GM12878 (cell line): ENCODE measurements around the gene TRMT10C. TPM values are rescaled to one million over a fixed set of nuclear protein-coding genes. Genes with fewer than 3 reads are reported as not detected.

ENCODE experiments used
- BMI1 ChIP-seq: fragments of 450-650 bp; IDR thresholded peaks from 2 replicates; pipeline ENCODE4 v1.6.1; 2016; ENCODE audit warnings: mild to moderate bottlenecking, moderate library complexity, borderline replicate concordance
- CBX5 ChIP-seq: sonication (generic); IDR thresholded peaks from 2 replicates; pipeline ENCODE4 v1.6.1; 2016; ENCODE audit warnings: low read depth, moderate library complexity, mild to moderate bottlenecking, inconsistent platforms
- CHD4 ChIP-seq: fragments of 200-600 bp; sonication (generic); IDR thresholded peaks from 2 replicates; pipeline ENCODE4 v1.6.1; 2016; ENCODE audit warnings: mild to moderate bottlenecking
- IRF4 ChIP-seq: IDR thresholded peaks from 2 replicates; pipeline ENCODE4 v1.6.1; 2011; ENCODE audit warnings: low read depth, low read length
- KLF5 ChIP-seq: fragments of 450-650 bp; IDR thresholded peaks from 2 replicates; pipeline ENCODE4 v1.6.1; 2014; ENCODE audit warnings: mild to moderate bottlenecking; ENCODE audit not compliant: partially characterized antibody
- PAX5 ChIP-seq: IDR thresholded peaks from 2 replicates; pipeline ENCODE4 v1.6.1; 2011; ENCODE audit warnings: low read depth, low read length, borderline replicate concordance
- POLR2AphosphoS2 ChIP-seq: IDR thresholded peaks from 2 replicates; pipeline ENCODE4 v1.6.1; 2011; ENCODE audit warnings: low read depth, mild to moderate bottlenecking, low read length, improper control_type of control experiment, moderate library complexity
- POU2F2 ChIP-seq: IDR thresholded peaks from 3 replicates; pipeline ENCODE4 v1.6.1; 2011; ENCODE audit warnings: low read depth, mild to moderate bottlenecking, low read length, borderline replicate concordance
- RB1 ChIP-seq: fragments of 450-650 bp; formaldehyde crosslinking; IDR thresholded peaks from 2 replicates; pipeline ENCODE4 v1.6.1; 2017; ENCODE audit warnings: mild to moderate bottlenecking, borderline replicate concordance
- SIX5 ChIP-seq: IDR thresholded peaks from 2 replicates; pipeline ENCODE4 v1.6.1; 2011; ENCODE audit warnings: mild to moderate bottlenecking, low read depth, low read length, moderate library complexity; ENCODE audit not compliant: severe bottlenecking
- SP1 ChIP-seq: IDR thresholded peaks from one replicate; pipeline ENCODE4 v1.6.1; 2011; ENCODE audit warnings: low read depth, low read length
- SREBF2 ChIP-seq: IDR thresholded peaks from 2 replicates; pipeline ENCODE4 v1.6.1; 2012; ENCODE audit warnings: mild to moderate bottlenecking, low read length
- SUPT20H ChIP-seq: IDR thresholded peaks from 2 replicates; pipeline ENCODE4 v1.6.1; 2011; ENCODE audit warnings: low read depth, mild to moderate bottlenecking, low read length, moderate library complexity, borderline replicate concordance; ENCODE audit not compliant: control insufficient read depth
- YY1 ChIP-seq: IDR thresholded peaks from 2 replicates; pipeline ENCODE4 v1.6.1; 2011; ENCODE audit warnings: low read depth, mild to moderate bottlenecking, low read length
- polyA plus RNA-seq, 11 experiments: library from polyadenylated mRNA; depleted of rRNA in 4 of 11; unstranded in 6 of 11; stranded (reverse) in 5 of 11; fragments of >200 nt; fragmentation: Nextera tagmentation in 4 of 11; fragmentation: Illumina TruSeq in 1 of 11; extraction: Ambion mirVana in 4 of 11; extraction: Trizol in 1 of 11; gene quantifications; 1 replicate in 1 of 11; 2 replicates in 10 of 11; pipeline versions ENCODE4 v1.2.1 to v1.2.3, GENCODE V29; 2011 to 2016; ENCODE audit warnings: inconsistent platforms in 2 of 11, missing spikeins in 2 of 11, low read depth in 1 of 11
- total RNA-seq, 4 experiments: library from RNA; depleted of rRNA in 3 of 4; stranded (reverse); fragments of >200 nt in 3 of 4; fragmentation: Illumina TruSeq in 1 of 4; extraction: Trizol in 1 of 4; gene quantifications; 2 replicates each; pipeline versions ENCODE4 v1.2.1 to v1.2.3, GENCODE V29; 2013 to 2021
- TF ChIP-seq, protein P1 (sequence below): fragments of 450-650 bp; formaldehyde crosslinking; IDR thresholded peaks from 2 replicates; pipeline ENCODE4 v1.5.0; 2022; ENCODE audit warnings: mild to moderate bottlenecking, missing genetic modification characterization
- TF ChIP-seq, protein P2 (sequence below): fragments of 450-650 bp; IDR thresholded peaks from 2 replicates; pipeline ENCODE4 v1.6.1; 2017; ENCODE audit warnings: antibody characterized with exemption, mild to moderate bottlenecking, moderate library complexity
- TF ChIP-seq, protein P3 (sequence below): fragments of 450-650 bp; formaldehyde crosslinking; IDR thresholded peaks from 2 replicates; pipeline ENCODE4 v1.4.0; 2022; ENCODE audit warnings: mild to moderate bottlenecking, moderate library complexity
- TF ChIP-seq, protein P4 (sequence below): fragments of 450-650 bp; IDR thresholded peaks from 2 replicates; pipeline ENCODE4 v1.6.1; 2016; ENCODE audit warnings: mild to moderate bottlenecking

Gene TRMT10C
- total and polyA plus RNA-seq, 10 of the 15 experiments (the other 5 are each of a cell fraction or from before 2014, with no cell fraction given): 33.0 to 82.1 (median 47.1) TPM

DNA sequence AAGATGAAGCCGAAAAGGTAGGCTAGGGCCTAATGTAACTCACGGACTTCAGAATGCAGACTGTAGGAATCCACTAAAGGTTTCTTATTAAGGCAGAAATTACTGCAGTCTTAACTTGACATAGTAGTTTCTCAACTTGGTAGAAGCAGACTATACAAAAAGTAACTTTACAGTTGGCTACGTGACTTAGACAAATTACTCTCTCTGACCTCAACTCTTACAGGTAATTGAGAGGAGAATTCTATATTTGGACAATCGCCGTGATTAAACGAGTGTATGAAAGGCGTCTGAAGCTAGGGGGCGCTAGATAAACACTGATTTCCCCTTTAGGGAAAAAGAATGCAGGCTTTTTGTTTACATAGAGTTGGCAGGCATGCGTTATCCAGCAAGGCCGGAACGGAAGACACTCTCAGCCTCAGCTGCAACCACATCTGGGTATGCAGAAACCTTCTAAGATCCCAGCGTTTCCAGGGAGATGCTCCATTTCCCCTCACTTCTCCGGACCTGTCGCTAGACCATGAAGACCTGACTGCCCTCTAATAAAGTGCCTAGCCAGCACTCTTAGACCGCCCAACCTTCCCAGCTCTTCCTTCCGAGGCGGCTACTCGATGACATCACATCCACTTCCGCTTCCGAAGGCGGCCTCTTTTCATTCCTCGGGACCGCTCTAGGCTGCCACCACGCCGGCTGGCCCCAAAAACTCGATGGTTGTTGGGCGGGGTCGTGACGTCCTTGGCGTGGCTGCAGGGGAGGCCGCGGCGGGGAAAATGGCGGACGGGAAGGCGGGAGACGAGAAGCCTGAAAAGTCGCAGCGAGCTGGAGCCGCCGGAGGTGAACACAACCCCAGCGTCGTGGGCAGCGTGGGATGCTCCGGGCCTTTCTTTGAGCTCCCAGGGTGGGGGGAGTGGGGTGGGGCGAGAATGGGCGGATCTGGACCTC is 12.1 kb downstream of the TRMT10C start, which contains the start of gene PCNP (continued):
- TF ChIP-seq SIX5: peak; percentile 51
- TF ChIP-seq SREBF2: no peak
- no peak for TF ChIP-seq BMI1
- TF ChIP-seq SUPT20H: no peak
- TF ChIP-seq, protein P1, sequence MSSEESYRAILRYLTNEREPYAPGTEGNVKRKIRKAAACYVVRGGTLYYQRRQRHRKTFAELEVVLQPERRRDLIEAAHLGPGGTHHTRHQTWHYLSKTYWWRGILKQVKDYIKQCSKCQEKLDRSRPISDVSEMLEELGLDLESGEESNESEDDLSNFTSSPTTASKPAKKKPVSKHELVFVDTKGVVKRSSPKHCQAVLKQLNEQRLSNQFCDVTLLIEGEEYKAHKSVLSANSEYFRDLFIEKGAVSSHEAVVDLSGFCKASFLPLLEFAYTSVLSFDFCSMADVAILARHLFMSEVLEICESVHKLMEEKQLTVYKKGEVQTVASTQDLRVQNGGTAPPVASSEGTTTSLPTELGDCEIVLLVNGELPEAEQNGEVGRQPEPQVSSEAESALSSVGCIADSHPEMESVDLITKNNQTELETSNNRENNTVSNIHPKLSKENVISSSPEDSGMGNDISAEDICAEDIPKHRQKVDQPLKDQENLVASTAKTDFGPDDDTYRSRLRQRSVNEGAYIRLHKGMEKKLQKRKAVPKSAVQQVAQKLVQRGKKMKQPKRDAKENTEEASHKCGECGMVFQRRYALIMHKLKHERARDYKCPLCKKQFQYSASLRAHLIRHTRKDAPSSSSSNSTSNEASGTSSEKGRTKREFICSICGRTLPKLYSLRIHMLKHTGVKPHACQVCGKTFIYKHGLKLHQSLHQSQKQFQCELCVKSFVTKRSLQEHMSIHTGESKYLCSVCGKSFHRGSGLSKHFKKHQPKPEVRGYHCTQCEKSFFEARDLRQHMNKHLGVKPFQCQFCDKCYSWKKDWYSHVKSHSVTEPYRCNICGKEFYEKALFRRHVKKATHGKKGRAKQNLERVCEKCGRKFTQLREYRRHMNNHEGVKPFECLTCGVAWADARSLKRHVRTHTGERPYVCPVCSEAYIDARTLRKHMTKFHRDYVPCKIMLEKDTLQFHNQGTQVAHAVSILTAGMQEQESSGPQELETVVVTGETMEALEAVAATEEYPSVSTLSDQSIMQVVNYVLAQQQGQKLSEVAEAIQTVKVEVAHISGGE (CRISPR knock-in tag): no peak
- TF ChIP-seq, protein P2, sequence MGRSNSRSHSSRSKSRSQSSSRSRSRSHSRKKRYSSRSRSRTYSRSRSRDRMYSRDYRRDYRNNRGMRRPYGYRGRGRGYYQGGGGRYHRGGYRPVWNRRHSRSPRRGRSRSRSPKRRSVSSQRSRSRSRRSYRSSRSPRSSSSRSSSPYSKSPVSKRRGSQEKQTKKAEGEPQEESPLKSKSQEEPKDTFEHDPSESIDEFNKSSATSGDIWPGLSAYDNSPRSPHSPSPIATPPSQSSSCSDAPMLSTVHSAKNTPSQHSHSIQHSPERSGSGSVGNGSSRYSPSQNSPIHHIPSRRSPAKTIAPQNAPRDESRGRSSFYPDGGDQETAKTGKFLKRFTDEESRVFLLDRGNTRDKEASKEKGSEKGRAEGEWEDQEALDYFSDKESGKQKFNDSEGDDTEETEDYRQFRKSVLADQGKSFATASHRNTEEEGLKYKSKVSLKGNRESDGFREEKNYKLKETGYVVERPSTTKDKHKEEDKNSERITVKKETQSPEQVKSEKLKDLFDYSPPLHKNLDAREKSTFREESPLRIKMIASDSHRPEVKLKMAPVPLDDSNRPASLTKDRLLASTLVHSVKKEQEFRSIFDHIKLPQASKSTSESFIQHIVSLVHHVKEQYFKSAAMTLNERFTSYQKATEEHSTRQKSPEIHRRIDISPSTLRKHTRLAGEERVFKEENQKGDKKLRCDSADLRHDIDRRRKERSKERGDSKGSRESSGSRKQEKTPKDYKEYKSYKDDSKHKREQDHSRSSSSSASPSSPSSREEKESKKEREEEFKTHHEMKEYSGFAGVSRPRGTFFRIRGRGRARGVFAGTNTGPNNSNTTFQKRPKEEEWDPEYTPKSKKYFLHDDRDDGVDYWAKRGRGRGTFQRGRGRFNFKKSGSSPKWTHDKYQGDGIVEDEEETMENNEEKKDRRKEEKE: no peak
- TF ChIP-seq PAX5: 0 out of 2 replicates have a peak, but pooled peaks have one; percentile 23
- peak; percentile 40; the same call in 1 of the 2 replicates for TF ChIP-seq IRF4
- peak; percentile 53 for TF ChIP-seq KLF5
- TF ChIP-seq, protein P3, sequence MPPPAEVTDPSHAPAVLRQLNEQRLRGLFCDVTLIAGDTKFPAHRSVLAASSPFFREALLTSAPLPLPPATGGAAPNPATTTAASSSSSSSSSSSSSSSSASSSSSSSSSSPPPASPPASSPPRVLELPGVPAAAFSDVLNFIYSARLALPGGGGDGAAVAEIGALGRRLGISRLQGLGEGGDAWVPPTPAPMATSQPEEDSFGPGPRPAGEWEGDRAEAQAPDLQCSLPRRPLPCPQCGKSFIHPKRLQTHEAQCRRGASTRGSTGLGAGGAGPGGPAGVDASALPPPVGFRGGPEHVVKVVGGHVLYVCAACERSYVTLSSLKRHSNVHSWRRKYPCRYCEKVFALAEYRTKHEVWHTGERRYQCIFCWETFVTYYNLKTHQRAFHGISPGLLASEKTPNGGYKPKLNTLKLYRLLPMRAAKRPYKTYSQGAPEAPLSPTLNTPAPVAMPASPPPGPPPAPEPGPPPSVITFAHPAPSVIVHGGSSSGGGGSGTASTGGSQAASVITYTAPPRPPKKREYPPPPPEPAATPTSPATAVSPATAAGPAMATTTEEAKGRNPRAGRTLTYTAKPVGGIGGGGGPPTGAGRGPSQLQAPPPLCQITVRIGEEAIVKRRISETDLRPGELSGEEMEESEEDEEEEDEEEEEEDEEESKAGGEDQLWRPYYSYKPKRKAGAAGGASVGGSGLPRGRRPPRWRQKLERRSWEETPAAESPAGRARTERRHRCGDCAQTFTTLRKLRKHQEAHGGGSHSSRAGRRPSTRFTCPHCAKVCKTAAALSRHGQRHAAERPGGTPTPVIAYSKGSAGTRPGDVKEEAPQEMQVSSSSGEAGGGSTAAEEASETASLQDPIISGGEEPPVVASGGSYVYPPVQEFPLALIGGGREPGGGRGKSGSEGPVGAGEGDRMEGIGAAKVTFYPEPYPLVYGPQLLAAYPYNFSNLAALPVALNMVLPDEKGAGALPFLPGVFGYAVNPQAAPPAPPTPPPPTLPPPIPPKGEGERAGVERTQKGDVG (CRISPR knock-in tag): peak; percentile 17; the same call in 1 of the 2 replicates
- TF ChIP-seq CBX5: 0 out of 2 replicates have a peak, but pooled peaks have one; percentile 34
- peak; percentile 97 for TF ChIP-seq YY1
- TF ChIP-seq CHD4: no peak
- TF ChIP-seq RB1: peak; percentile 71; the same call in 1 of the 2 replicates
- no peak for TF ChIP-seq SP1
- TF ChIP-seq, protein P4, sequence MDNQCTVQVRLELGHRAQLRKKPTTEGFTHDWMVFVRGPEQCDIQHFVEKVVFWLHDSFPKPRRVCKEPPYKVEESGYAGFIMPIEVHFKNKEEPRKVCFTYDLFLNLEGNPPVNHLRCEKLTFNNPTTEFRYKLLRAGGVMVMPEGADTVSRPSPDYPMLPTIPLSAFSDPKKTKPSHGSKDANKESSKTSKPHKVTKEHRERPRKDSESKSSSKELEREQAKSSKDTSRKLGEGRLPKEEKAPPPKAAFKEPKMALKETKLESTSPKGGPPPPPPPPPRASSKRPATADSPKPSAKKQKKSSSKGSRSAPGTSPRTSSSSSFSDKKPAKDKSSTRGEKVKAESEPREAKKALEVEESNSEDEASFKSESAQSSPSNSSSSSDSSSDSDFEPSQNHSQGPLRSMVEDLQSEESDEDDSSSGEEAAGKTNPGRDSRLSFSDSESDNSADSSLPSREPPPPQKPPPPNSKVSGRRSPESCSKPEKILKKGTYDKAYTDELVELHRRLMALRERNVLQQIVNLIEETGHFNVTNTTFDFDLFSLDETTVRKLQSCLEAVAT: peak; percentile 73; the same call in 1 of the 2 replicates
- peak; percentile 62; the same call in 1 of the 3 replicates for TF ChIP-seq POU2F2
- TF ChIP-seq POLR2AphosphoS2: peak; percentile 90
